ENCODE results near the gene WDR82.
"Not testable (repeated sequence)": the region's sequence is repeated elsewhere in the genome, so short reads cannot be mapped to it uniquely, and the experiment has no call there.

The WDR82 gene

DNA sequence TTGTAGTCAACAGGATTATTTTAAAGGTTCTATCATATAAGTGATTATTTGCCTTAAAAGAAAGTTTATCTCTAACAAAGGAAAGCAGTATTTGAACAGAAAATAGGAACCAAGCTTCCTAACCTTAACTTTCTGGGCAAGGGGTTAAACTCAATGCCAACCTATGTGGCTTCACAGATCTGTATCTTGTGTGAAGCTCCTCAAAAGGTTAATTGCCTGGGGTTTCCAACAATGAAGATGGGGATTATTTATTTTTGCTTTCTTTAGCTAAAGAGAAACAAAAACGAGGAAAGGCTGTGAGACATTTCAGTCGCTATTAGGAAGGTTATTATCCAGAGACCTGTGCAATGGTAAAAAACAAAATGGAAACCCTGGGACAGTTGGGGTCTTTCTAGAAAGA is 1.1 kb upstream of the WDR82 start:
- peaks cover 28% of the 10 kb centered on the region for H4K20me1 ChIP-seq (ENCODE audit: insufficient read depth, low read length)
- H3K4me2 ChIP-seq (ENCODE audit: insufficient read depth, low read length) = peak overlapping the region; percentile 94
- peak overlapping the region in 1 of 2 experiments; percentile 96; a peak in 1 of 4 replicates for H3K4me3 ChIP-seq (ENCODE audit: low read depth in 1 of 2, low read length in 2 of 2)
- no peak for ATAC-seq (ENCODE audit: insufficient read depth, low read depth)
- DNase-seq = no peak
- no peaks in the 10 kb centered on the region for H3K27me3 ChIP-seq (ENCODE audit: insufficient read depth, low read length, poor library complexity)
- peaks cover 45% of the 10 kb centered on the region for H3K79me2 ChIP-seq (ENCODE audit: insufficient read depth, low read length)
- TF ChIP-seq EZH2 (IDR thresholded peaks at IDR 0.05; ENCODE audit: borderline replicate concordance, low read depth, low read length, severe bottlenecking) = no peak
- TF ChIP-seq, protein P1, sequence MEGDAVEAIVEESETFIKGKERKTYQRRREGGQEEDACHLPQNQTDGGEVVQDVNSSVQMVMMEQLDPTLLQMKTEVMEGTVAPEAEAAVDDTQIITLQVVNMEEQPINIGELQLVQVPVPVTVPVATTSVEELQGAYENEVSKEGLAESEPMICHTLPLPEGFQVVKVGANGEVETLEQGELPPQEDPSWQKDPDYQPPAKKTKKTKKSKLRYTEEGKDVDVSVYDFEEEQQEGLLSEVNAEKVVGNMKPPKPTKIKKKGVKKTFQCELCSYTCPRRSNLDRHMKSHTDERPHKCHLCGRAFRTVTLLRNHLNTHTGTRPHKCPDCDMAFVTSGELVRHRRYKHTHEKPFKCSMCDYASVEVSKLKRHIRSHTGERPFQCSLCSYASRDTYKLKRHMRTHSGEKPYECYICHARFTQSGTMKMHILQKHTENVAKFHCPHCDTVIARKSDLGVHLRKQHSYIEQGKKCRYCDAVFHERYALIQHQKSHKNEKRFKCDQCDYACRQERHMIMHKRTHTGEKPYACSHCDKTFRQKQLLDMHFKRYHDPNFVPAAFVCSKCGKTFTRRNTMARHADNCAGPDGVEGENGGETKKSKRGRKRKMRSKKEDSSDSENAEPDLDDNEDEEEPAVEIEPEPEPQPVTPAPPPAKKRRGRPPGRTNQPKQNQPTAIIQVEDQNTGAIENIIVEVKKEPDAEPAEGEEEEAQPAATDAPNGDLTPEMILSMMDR (IDR thresholded peaks at IDR 0.05; ENCODE audit: borderline replicate concordance, extremely low read depth, low read length, poor library complexity, severe bottlenecking) = no peak
- peaks cover 26% of the 10 kb centered on the region for H3K36me3 ChIP-seq (ENCODE audit: insufficient read depth, low read length)
- H3K9ac ChIP-seq (ENCODE audit: low read depth, low read length) = peak overlapping the region; percentile 79
- H3K27ac ChIP-seq (ENCODE audit: low read length) = no peak overlapping the region; the same call in 1 of the 2 replicates
- H3K4me1 ChIP-seq (ENCODE audit: insufficient read depth, low read length) = peaks cover 38% of the 10 kb centered on the region
- no peaks in the 10 kb centered on the region for H3K9me3 ChIP-seq (ENCODE audit: insufficient read depth, low read length, severe bottlenecking)
- no peak overlapping the region; the same call in 1 of the 2 replicates for H2AFZ ChIP-seq (ENCODE audit: low read depth, low read length)

DNA sequence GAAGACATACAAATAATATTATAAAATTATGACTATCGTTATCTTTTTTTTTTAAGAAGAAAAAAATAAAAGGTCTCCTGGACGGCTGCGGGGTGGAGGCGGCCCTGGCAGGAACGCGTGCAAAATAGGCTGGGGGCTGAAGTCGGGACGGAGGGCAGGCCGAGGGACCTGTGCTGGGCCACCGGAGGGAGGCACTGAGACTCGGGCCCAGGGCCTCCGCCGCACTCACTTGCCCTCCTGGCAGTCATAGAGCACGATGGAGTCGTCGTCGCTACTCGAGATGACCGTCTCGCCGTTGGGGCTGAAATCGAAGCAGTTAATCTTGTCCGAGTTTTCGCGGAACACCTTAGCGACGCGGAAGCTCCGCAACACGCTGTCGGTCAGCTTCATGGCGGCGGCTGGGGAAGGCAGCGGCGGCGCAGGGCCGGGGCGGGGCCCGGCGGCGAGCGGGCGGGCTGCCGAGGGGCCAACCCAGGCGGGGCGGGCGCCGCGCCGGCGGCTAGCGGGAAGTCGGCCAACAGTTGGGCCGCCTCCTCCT is 408 bp downstream of the WDR82 start:
- Histone ChIP-seq H4K20me1 (ENCODE audit: insufficient read depth, low read length) (peaks cover 44% of the 10 kb centered on the region), H3K4me1 (ENCODE audit: insufficient read depth, low read length) (peaks cover 50% of the 10 kb centered on the region), H3K9ac (ENCODE audit: low read depth, low read length) (peak overlapping the region; percentile 79), H3K4me3 (ENCODE audit: low read depth in 1 of 2, low read length in 2 of 2) (peak overlapping the region; percentile 87 to 96), H3K27ac (ENCODE audit: low read length) (peak overlapping the region; percentile 92), H3K27me3 (ENCODE audit: insufficient read depth, low read length, poor library complexity) (no peaks in the 10 kb centered on the region), H3K4me2 (ENCODE audit: insufficient read depth, low read length) (peak overlapping the region; percentile 94), H3K36me3 (ENCODE audit: insufficient read depth, low read length) (peaks cover 41% of the 10 kb centered on the region), H3K79me2 (ENCODE audit: insufficient read depth, low read length) (peaks cover 61% of the 10 kb centered on the region), H2AFZ (ENCODE audit: low read depth, low read length) (peak overlapping the region; percentile 82), H3K9me3 (ENCODE audit: insufficient read depth, low read length, severe bottlenecking) (no peaks in the 10 kb centered on the region)
- TF ChIP-seq, protein P1 (IDR thresholded peaks at IDR 0.05; ENCODE audit: borderline replicate concordance, extremely low read depth, low read length, poor library complexity, severe bottlenecking) = peak; percentile 41
- TF ChIP-seq EZH2 (IDR thresholded peaks at IDR 0.05; ENCODE audit: borderline replicate concordance, low read depth, low read length, severe bottlenecking) = no peak
- no peak for DNase-seq
- peak; percentile 69 for ATAC-seq (ENCODE audit: insufficient read depth, low read depth)

DNA sequence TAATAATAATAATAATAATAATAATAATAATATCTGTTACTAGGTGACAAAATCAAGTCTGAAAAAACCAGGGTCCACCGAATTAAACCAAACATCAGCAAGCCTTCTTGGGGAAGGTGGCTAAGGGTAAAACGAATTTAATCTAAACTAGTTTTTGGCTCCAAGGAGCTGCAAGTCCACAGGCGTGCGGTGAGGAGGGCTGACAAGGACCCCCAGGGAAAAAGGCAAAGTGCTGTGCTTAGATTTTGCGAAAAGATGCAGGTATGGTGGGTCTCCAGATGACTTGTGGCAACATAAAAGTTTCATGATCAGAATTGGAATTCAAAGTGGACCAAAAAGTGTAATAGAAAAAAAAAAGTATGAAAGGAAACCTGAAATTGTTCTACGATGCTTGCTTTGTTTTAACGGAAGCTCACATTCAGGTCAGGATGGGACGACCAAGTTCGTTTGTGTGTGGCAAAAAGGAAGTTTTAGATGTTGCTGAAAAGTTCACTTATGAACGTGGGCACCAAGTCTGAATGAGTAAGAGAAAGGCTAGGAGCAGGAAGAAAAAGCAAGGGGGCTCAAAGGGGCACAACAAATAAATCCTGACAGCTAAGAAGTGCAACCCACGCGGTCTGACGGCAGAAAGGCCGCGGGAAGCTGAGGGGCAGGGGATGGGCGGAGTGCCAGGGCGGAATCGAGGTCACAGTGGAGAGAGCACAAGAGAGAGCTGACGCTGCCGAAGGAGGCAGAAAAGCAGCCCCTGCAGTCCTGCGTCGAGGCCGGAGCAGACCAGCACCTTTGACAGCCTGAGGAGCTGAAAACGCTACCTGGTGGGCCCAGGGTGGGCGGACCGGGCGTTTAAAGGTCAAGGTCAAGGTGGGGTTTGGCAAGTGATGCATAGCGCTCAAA is 1.1 kb downstream of the WDR82 start:
- Histone ChIP-seq H3K4me2 (ENCODE audit: insufficient read depth, low read length) (peak overlapping the region; percentile 94), H3K4me3 (ENCODE audit: low read depth in 1 of 2, low read length in 2 of 2) (peak overlapping the region; percentile 87 to 96), H3K36me3 (ENCODE audit: insufficient read depth, low read length) (peaks cover 48% of the 10 kb centered on the region), H3K9me3 (ENCODE audit: insufficient read depth, low read length, severe bottlenecking) (no peaks in the 10 kb centered on the region), H3K9ac (ENCODE audit: low read depth, low read length) (peak overlapping the region; percentile 79), H2AFZ (ENCODE audit: low read depth, low read length) (peak overlapping the region; percentile 61), H3K27ac (ENCODE audit: low read length) (peak overlapping the region; percentile 92), H3K4me1 (ENCODE audit: insufficient read depth, low read length) (peaks cover 53% of the 10 kb centered on the region), H3K79me2 (ENCODE audit: insufficient read depth, low read length) (peaks cover 68% of the 10 kb centered on the region), H4K20me1 (ENCODE audit: insufficient read depth, low read length) (peaks cover 49% of the 10 kb centered on the region), H3K27me3 (ENCODE audit: insufficient read depth, low read length, poor library complexity) (no peaks in the 10 kb centered on the region)
- DNase-seq (peak; percentile 72), ATAC-seq (ENCODE audit: insufficient read depth, low read depth) (peak; percentile 56)
- no peak for TF ChIP-seq EZH2 (IDR thresholded peaks at IDR 0.05; ENCODE audit: borderline replicate concordance, low read depth, low read length, severe bottlenecking)
- TF ChIP-seq, protein P1 (IDR thresholded peaks at IDR 0.05; ENCODE audit: borderline replicate concordance, extremely low read depth, low read length, poor library complexity, severe bottlenecking) = no peak

DNA sequence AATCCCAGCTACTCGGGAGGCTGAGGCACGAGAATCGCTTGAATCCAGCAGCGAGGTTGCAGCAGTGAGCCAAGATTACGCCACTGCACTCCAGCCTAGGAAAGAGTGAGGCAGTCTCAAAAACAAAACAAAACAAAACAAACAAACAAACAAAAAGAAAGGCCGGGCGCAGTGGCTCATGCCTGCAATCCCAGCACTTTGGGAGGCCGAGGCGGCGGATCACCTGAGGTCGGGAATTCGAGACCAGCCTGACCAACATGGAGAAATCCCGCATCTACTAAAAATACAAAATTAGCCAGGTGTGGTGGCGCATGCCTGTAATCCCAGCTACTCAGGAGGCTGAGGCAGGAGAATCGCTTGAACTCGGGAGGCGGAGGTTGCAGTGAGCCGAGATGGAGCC is 3.7 kb downstream of the WDR82 start:
- peaks cover 72% of the 10 kb centered on the region for H4K20me1 ChIP-seq (ENCODE audit: insufficient read depth, low read length)
- H3K9ac ChIP-seq (ENCODE audit: low read depth, low read length); DNase-seq; H3K4me3 ChIP-seq (ENCODE audit: low read depth in 1 of 2, low read length in 2 of 2); H3K27ac ChIP-seq (ENCODE audit: low read length); H2AFZ ChIP-seq (ENCODE audit: low read depth, low read length); ATAC-seq (ENCODE audit: insufficient read depth, low read depth); H3K27me3 ChIP-seq (ENCODE audit: insufficient read depth, low read length, poor library complexity); H3K9me3 ChIP-seq (ENCODE audit: insufficient read depth, low read length, severe bottlenecking): not testable (repeated sequence)
- H3K79me2 ChIP-seq (ENCODE audit: insufficient read depth, low read length) = peaks cover 94% of the 10 kb centered on the region
- peak overlapping the region; percentile 94 for H3K4me2 ChIP-seq (ENCODE audit: insufficient read depth, low read length)
- peaks cover 53% of the 10 kb centered on the region for H3K4me1 ChIP-seq (ENCODE audit: insufficient read depth, low read length)
- H3K36me3 ChIP-seq (ENCODE audit: insufficient read depth, low read length) = peaks cover 72% of the 10 kb centered on the region

Data from DND-41 (cell line).